GM19238 (cell line): ENCODE data around the gene TXLNB.

ENCODE experiments used
- DNase-seq: peaks from one replicate; pipeline ENCODE4 v3.0.0; 2011; ENCODE audit warnings: low spot score; ENCODE audit not compliant: insufficient read length

Gene TXLNB

DNA sequence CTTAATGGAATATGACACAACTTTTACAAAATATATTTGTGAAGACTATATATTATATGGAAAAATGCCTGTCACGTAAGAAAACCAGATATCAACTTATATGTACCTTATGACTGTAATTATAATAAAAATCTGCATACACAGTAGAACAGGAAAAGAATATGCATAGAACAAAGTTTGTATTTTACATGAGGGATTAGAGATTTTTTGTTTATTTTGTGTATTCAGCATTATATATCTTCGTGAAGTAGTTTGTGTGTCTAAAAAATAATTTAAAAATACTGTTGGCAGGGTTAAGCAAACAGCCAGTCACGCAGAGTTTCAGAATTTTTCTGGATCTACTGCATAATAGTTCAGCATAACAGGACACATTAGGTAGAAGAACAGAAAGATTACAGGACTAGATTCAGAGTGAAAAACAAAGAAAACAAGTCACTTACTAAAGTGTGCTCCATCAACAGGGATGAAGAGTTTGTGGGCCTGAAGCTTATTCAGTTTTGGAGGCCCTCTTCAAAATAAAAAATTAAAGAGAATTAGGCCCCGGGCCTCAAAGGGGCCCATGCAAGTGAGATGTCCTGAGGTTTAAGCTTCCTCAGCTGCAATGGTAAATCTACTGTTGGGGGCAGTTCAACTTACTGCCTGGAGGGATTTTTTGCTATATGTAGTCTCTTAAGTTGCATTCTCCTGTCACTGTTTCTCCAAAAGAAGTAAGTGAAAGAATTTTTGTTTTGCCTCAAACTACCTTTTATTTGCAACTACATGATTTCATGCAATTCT is 16.3 kb downstream of the TXLNB start:
- DNase-seq, result no peak

DNA sequence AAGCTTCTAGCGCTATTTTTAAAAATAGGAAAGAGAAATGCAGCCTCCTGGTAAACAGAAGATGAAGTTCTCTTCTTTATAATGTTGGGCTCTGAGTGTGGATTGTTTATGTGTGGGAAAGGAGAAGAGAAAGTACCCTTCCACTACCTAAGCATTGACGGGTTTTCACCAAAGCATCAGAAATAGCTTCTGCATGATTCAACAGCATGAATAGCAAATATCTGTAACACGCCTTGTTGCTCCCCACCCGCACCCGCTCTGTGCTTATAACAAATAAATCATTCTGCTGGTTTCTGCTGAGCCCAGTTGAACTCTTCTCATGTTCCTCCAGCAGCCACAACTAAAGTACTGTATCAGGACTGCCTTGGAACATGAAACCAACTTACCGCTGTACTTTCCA is 20.7 kb downstream of the TXLNB start:
- no peak for DNase-seq

DNA sequence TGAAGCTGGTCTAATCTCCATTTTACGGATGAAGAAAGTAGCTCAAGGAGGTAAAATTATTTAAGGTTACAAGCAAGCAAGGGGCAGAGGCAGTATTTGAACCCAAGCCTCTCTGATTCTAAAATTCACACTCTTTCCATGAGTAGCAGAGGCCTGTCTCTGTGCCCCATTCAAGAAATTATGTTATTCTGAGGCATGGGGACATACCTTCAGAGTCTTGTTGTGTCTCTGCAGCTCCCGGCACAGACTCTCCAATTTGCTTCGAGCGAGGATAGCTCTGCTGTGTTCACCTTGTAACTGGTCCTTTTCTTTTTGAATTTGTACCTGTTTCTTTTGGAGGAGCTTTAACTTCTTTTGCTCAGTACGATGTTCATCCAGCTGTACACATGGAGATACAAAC is 21.5 kb downstream of the TXLNB start:
- no peak for DNase-seq

DNA sequence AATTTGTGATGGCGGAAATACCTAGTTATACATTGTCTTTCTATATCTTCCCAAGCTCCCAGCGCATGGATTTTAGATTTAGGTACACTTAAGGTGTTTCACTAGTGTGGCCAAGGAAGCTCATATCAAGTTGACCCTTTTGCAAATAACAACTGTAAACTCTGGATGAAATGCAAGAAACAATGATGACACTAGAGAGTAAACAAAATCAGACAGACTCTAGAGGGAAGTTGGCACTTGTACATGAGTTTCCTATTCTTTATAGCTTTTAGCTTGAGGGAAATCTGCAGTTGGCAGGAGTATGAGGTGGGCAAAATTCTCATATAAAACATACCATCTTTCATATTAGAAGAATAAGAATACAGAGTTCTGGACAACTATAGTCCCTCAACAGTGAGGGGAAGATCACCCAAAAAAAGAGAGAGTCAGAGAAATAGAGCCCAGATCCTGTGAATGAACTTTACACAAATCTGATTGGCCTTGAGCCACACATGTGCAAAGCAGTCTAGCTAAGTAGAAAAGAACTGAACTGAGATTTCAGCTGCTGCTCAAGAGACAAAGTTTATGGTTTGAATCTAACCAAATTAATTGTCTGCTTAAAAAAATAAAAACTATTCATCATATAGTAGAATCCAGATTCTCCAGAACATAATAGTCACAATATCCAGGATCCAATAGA is 26.1 kb downstream of the TXLNB start:
- DNase-seq, result no peak

DNA sequence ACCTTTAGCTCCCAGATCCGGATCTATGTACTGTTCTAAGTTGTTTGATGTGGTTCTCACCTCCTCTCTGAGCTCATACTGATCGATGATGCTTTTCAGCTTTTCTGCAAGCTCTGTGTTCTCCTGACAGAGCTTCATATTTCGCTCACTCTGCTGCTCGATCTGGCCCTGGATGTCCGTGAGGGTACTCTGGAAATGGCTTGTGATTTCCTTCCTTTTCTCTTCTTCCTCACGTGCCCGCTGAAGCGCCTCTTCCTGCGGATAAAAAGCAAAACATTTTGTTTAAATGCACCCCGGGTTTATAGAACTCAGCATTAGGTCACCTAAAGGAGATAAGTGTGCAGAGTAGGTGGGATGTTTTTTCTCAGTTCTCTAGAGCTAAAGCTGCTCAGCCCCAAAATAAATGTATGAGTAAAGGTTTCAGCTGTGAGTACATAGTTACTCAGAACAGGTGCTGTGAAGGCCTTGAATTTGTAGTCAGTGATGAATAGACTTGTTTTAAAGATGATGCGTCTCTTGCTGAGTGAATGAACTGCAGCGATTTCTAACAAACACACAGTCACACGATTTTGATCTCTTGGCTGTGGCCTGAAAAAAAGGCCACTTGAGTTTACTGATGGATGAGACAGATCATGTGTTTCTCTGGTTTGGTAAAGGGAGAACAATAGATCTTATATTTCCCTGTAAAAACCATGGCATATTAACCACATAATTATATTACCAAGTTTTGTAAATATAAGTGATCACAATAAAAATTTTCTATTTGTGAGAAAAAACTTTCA is 29.1 kb downstream of the TXLNB start:
- DNase-seq, result no peak

DNA sequence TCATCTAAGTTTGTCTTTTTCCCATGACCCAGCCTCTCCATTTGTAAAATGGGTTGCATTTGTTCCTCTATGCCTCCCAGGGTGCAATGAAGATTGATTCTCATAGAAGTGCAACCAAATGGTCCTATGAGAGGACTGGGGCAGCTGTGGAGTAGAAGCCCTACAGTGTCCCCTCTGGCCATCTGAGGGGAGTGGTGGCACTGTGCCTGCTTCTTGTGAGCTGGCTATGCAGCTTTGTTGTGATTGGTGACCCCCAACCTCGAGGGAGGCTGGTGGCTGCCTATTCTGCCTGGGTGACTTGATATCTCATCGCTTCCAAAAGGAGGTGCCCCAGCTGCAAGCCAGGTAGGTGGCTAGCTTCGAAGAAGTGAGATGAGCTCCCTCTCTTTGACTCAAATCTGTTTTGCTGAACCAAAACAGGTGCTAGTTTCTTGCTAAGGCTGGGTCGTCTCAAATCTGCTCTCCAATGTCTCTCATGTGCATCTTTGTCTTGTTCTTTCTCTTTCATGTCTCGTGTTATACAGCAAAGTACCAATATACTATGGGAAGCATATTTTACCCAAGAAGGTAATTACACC is 33.9 kb downstream of the TXLNB start:
- no peak for DNase-seq

DNA sequence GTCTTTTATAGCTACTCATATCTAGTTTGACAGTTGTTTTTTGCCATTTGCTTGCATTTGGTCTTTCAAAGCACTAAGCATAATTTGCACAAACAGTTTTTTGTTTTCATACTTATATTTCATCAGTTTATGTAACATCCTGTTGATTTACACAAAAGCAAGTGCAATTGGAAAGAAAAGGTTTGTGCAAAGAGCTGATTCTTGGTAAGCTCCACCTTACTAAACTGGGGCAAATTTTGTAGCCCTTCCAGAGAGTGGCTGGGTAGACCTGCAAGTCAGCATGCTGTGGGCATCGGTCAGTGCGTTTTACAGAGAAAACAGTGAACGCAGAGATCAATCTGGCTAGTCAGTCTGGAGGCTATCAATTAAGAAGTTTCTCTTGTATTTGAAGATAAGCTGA is 34.5 kb downstream of the TXLNB start:
- no peak for DNase-seq

DNA sequence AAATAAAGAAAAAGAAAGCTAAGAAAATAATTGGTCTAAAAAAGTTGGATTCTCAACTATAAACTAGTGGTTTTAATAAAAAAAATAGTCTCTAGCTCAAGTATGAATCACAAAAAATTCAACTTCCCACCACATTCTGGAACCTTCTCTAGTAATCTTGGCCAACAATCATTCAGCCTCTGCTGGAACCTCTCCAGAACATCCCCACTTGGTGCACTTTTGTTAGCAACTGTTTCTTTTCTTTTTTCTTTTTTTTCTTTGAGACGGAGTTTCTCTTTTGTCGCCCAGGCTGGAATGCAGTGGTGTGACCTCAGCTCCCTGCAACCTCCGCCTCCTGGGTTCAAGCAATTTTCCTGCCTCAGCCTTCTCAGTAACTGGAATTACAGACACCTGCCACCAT is 35.7 kb downstream of the TXLNB start:
- no peak for DNase-seq

DNA sequence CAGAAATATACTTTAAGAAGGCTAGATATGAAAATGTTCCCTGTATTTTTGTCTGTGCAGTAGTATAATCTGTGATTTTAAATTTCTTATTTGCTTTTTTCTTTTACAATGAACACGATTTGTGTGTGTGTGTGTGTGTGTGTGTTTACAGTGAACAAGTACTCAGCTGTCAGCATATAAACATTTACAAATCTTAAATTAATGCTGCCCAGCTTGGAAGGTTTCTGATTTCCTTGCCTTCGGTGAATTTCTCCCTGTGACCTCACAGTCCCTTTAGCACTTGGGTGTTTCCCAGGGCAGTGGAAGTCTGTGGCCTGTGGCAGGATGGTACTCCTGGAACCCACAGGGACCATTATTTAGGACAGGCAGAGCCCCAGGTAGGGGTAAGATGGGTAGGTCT is 37.6 kb downstream of the TXLNB start:
- DNase-seq, result no peak

DNA sequence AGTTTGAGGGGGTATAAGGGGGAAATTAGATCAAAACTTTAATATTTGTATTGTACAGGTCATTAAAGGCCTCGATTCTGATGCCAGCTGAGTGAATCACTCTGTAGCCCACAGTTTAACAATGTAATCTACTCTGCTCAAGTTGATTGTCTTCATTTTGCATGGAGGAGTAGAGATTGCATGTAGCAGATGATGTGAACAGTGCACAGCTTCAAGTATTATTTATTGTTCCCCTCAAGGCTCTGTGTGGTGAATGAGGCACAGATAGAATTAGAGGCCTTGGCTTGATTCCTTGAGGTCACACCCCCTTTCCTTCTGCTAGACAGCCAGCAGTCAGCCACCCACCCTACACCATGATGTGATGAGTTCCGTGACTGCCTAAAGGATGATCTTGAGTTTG is 38.1 kb downstream of the TXLNB start:
- DNase-seq, result no peak

DNA sequence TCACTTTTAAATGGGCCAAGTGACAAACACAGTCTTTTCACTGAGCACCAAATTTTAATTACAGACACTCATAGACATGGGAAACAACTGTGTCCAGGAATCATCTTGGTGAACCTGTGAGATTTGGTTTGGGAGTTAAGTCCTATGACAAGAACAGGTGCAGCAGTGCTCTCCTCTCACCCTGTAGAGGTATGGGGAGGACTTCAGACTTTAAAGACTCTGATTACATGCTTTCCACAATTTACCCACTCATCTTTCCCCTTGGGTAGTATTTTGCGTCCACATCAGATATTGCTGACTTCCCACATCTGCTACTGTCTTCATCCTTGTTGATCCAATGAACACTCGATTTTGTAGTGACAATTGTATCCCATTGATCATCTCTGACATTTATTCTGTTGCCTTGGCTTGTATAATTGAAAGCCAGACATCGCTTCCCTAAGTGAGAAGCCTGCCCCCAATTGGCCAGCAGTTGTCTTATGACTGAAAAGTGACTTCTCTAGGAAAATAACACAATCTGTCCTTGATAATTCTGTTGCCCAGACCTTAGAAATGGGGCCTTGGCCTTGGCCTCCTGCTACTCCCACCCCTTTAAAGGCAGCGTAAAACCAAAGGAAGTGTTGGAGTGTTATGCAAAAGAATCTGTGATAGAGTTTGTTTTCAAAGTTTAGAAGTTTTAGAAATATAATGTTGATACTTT is 40.0 kb downstream of the TXLNB start:
- no peak for DNase-seq

DNA sequence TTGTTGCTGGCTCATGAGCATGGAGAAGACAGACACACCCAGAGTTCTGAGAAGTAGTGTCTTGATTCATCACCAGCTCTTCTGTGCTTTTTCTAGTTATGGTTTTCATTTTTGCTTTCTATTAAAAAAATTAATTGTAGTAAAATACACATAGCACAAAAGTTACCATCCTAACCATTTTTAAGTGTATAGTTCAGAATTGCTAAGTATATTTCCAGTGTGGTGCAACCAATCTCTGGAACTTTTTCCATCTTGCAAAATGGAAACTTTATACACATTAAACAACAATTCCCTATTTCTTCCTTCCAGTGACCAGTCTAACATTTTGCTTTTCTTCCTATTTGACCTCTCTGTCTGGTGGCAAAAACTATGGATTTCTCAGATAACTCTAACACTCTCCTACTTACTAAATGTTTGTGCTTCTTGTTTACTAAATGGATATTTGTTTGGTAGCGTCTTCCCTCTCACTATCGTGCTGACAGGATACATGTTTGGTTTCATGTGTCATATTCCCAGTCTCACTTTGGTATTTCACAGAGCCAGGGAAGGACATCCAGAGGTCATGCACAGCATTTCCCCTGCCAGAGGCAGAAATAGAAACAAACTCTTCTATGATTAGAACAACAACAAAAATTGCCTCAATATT is 40.6 kb downstream of the TXLNB start:
- no peak for DNase-seq

DNA sequence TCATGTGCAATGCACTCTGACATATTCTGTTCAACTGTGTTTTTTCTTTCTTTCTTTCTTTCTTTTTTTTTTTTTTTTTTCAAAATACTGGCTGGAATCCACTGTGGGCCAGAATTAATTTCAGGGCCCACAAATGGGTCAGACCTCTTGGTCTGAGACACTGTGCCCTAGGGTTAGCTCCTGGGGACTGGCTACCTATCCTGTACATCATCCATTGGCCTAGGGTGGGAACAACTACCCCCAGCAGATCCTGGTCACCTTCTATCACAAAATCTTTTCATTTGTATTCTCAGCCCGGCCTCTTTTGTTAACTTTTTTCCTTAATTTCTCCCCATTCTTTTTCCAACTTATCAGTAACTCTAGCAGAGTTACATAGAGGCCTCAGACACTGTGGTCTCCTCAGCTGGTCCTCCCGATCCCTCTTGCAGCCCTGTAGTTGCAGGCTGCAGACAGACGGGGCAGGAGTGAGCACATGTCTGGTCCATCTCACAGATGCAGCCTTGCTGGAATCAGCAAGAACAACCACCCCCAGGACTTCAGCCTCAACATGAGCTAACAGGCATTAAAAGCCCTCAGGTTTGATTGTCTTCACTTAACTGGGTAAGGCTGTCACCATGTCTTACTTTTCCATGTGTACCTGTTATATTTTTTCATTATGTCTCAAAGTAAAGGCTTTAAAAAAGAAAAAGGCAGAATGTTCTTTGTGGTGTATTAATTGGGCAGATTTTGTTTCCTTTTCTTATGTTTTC is 41.3 kb downstream of the TXLNB start:
- DNase-seq, result peak; percentile 36

DNA sequence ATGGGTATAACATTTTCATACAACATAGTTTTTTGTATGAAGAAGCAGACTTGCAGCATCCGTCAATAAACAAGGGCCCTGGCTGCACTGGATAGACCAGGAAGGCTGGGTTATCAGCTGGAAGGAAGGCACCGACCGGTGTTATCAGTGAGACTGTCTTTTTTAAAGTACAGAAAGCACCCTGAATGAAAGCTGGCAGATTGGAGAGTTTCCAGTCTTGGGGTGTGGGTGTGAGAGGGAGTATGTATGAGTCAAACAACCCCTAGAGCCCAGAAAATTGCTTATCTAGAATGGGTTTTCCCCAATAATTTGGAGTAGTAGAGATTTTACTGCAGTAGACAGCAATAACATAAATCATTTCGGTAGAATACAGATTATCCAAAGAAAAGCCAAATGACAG is 42.4 kb downstream of the TXLNB start:
- no peak for DNase-seq

DNA sequence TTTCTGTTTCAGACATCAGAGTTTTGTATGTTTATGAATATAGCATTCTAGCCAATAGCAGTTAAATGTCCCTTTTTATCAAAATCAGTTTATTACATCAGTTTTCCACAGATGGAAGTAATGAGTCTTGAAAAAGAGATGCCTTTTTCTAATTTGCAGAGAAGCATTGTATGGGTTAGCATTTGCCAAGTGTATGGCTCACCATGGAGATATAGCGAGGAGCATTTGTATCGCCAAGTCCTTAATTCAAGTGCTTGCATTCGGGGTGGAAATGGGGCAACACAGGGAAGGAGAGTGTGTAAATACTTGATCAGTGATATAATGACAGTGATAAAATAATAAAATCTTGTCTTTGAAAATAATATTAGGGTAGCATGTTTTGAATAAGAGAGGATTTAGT is 42.9 kb downstream of the TXLNB start:
- DNase-seq, result no peak

DNA sequence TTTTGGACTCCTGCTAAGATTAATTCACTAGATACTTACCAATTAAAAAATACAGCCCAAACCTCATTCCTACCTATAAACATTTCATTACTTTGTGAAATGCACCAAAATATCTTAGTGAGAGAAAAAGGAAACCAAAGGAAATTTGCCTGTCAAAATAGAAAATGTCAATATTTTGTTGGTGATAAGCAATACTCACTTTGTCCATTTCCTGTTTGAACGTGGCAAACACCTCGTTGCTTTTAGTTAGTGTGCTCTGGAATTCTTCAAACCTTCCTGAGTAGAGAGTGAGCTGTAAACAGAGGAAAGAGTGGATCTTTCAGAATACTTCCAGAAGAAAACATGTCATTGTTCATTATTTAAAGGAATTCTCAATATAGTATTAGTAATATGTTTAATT is 44.2 kb downstream of the TXLNB start:
- DNase-seq, result no peak

DNA sequence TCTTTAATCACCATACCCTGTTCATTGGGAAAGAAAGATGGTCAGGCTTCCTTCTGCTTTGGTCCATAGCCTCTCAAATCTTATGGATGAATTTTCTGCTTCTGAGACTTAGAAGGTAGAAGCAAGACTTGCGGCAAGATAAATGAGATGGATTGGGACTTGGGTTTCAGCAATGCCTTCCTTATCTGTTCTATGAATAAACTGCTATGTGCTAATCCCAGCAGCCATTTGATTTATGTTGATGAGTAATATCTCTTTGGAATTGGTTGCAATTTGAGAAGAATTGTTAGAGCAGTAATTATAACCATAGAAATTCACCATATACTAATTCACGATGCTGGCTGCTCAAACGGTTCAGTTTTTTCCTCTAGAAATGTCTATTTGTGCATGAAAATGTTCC is 48.3 kb downstream of the TXLNB start:
- DNase-seq, result no peak

DNA sequence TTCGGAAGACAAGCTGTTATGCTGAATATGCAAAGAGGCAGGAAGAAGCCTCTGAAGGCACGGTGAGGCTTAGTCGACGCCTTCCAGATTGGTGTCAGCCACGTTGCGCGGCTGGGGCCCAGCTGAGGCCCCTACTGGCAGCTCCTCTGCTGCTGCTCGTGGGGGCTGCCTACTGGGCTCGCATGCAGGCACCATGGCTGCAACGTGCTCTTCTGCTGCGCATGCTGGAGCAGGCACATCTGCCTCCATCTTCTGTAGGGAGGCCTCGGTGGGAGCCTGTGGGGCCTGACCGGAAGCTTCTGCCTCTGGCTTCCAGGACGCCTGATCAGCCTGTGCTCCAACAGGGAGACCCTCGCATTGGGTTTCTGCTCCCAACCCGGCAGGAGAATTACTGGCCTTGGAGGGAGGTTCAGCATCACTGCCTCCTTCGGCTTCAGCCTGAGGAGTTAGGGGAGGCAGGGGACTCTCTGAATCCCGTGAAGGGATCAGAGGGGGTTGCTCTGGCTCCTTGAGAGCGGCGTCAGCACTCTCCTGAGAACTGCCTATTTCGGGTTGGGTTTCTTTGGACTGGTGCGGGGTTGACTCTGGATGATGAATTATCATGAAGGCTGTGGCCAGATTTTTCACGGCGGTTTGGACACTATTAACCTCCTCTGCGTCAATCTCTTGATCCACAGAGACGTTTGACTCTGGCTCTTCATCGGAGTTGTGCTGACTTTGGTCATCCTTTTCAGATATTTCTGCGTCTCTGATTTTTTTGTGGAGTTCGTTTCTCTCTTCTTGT is 49.1 kb downstream of the TXLNB start:
- DNase-seq, result no peak
